Right hindlimb (tissue), 1 donor: ENCODE data around the gene RPLP2.
A peak's percentile ranks its signal among the peaks of the same experiment; 100 is the strongest.

Experiments used
- DNase-seq: peaks from one replicate; pipeline ENCODE4 v3.0.0-alpha.2; 2018

Gene RPLP2

GRCh38 chr11:792535-792821, 17.3 kb upstream of the RPLP2 start:
- DNase-seq: no peak

- DNase-seq: no peak
Measured at GRCh38 chr11:792873-793272, 16.9 kb upstream of the RPLP2 start.

GRCh38 chr11:793556-793955, 16.2 kb upstream of the RPLP2 start:
- no peak for DNase-seq

- DNase-seq: no peak
Measured at GRCh38 chr11:794013-794765, 15.6 kb upstream of the RPLP2 start.

GRCh38 chr11:794766-795633, 14.8 kb upstream of the RPLP2 start:
- no peak for DNase-seq

GRCh38 chr11:795634-796564, 13.9 kb upstream of the RPLP2 start:
- peak; percentile 89 for DNase-seq

- DNase-seq: peak; percentile 59
Measured at GRCh38 chr11:796565-797295, 13.0 kb upstream of the RPLP2 start.

GRCh38 chr11:797296-798092, 12.3 kb upstream of the RPLP2 start:
- peak; percentile 94 for DNase-seq

GRCh38 chr11:798093-798713, 11.6 kb upstream of the RPLP2 start, which contains the start of gene SLC25A22:
Gene SLC25A22 (minus strand): TSS chr11:798281. CDS start chr11:795006, 3,275 bp downstream.
- DNase-seq: peak; percentile 87

- no peak for DNase-seq
Measured at GRCh38 chr11:799641-800316, 10.0 kb upstream of the RPLP2 start.

GRCh38 chr11:800473-800872, 9.3 kb upstream of the RPLP2 start:
- DNase-seq: no peak

GRCh38 chr11:801097-801780, 8.5 kb upstream of the RPLP2 start:
- DNase-seq: no peak

- DNase-seq: no peak
Measured at GRCh38 chr11:802018-802617, 7.6 kb upstream of the RPLP2 start.

GRCh38 chr11:802693-803466, 6.9 kb upstream of the RPLP2 start:
- no peak for DNase-seq

GRCh38 chr11:803467-803742, 6.4 kb upstream of the RPLP2 start:
- DNase-seq: no peak

- no peak for DNase-seq
Measured at GRCh38 chr11:803770-804598, 5.8 kb upstream of the RPLP2 start.

GRCh38 chr11:804599-804964, 5.2 kb upstream of the RPLP2 start:
- no peak for DNase-seq
